ENCODE measurements around the gene SMC6. TPM values are rescaled to one million over a fixed set of nuclear protein-coding genes. Genes with fewer than 3 reads are reported as not detected.

The SMC6 gene
- polyA plus RNA-seq, 1 donor (not counting 4 experiments of a cell fraction or from before 2014, with no cell fraction given) = 24.4 TPM

DNA sequence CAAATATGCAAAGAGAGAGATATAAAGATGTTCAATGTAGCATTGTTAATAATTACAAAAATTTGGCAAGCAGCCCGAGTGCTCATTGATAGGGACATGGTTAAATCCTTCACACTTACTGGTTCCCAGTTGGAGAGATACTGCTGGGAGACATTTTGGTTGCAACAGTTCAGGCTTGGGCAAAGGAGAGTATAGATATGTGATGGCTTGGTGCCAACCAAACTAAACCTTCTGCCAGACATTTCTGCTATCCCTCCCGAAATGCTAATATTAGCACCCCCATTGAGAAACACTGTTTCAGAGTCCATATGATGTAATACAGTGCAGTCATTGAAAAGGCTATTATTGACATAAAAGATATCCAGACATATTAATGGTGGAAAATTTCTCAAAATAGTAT lies 11.8 kb upstream of the SMC6 start:
- H3K4me2 ChIP-seq (ENCODE audit: control insufficient read depth, extremely low read depth, insufficient read depth, low read depth, low read length) = no peak overlapping the region
- H3K27ac ChIP-seq (ENCODE audit: control insufficient read depth, insufficient read depth, low read length) = no peak overlapping the region
- no peak for TF ChIP-seq EZH2 (IDR thresholded peaks at IDR 0.05; ENCODE audit: low read length)
- TF ChIP-seq, protein P1, sequence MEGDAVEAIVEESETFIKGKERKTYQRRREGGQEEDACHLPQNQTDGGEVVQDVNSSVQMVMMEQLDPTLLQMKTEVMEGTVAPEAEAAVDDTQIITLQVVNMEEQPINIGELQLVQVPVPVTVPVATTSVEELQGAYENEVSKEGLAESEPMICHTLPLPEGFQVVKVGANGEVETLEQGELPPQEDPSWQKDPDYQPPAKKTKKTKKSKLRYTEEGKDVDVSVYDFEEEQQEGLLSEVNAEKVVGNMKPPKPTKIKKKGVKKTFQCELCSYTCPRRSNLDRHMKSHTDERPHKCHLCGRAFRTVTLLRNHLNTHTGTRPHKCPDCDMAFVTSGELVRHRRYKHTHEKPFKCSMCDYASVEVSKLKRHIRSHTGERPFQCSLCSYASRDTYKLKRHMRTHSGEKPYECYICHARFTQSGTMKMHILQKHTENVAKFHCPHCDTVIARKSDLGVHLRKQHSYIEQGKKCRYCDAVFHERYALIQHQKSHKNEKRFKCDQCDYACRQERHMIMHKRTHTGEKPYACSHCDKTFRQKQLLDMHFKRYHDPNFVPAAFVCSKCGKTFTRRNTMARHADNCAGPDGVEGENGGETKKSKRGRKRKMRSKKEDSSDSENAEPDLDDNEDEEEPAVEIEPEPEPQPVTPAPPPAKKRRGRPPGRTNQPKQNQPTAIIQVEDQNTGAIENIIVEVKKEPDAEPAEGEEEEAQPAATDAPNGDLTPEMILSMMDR (optimal IDR thresholded peaks at IDR 0.05 in 1 of 3, IDR thresholded peaks at IDR 0.05 in 1 of 3, conservative IDR thresholded peaks at IDR 0.05 in 1 of 3; ENCODE audit: extremely low read depth in 1 of 3, insufficient read depth in 2 of 3, low read length in 3 of 3) = no peak
- H4K20me1 ChIP-seq (ENCODE audit: control insufficient read depth, extremely low read depth, insufficient read depth, low read length) = no peaks in the 10 kb centered on the region
- H3K79me2 ChIP-seq (ENCODE audit: control insufficient read depth, insufficient read depth, low read length) = peaks cover 3% of the 10 kb centered on the region
- dilution Hi-C loops (cut with MboI; ENCODE audit: extremely low pct_ligation_motif_present, low sequenced_read_pairs) = no loop called here
- H3K36me3 ChIP-seq (ENCODE audit: control insufficient read depth in 2 of 2, extremely low read depth in 1 of 2, insufficient read depth in 2 of 2, low read length in 2 of 2) = peaks cover 2 to 12% of the 10 kb centered on the region in 2 experiments
- FAIRE-seq = no peak
- no peak for DNase-seq (ENCODE audit: low read depth, low spot score)
- no peak overlapping the region for H3K4me3 ChIP-seq (ENCODE audit: control insufficient read depth in 2 of 3, extremely low read depth in 1 of 3, insufficient read depth in 2 of 3, low read depth in 1 of 3, low read length in 3 of 3)
- no peaks in the 10 kb centered on the region for H3K9me1 ChIP-seq (ENCODE audit: control insufficient read depth, extremely low read depth, insufficient read depth, low read length)
- no peaks in the 10 kb centered on the region for H3K4me1 ChIP-seq (ENCODE audit: control insufficient read depth, extremely low read depth, insufficient read depth, low read length)
- H2AFZ ChIP-seq (ENCODE audit: control insufficient read depth, low read length) = no peak overlapping the region
- H3K9ac ChIP-seq (ENCODE audit: control insufficient read depth, extremely low read depth, insufficient read depth, low read length) = no peak overlapping the region
- H3K9me3 ChIP-seq (ENCODE audit: control insufficient read depth, low read depth, low read length) = no peaks in the 10 kb centered on the region
- H3K27me3 ChIP-seq (ENCODE audit: control insufficient read depth, extremely low read depth, insufficient read depth, low read length) = no peaks in the 10 kb centered on the region

- no peak overlapping the region for H3K9ac ChIP-seq (ENCODE audit: control insufficient read depth, extremely low read depth, insufficient read depth, low read length)
- FAIRE-seq = no peak
- no peak overlapping the region for H3K4me2 ChIP-seq (ENCODE audit: control insufficient read depth, extremely low read depth, insufficient read depth, low read depth, low read length)
- H2AFZ ChIP-seq (ENCODE audit: control insufficient read depth, low read length) = no peak overlapping the region
- no peaks in the 10 kb centered on the region for H3K4me1 ChIP-seq (ENCODE audit: control insufficient read depth, extremely low read depth, insufficient read depth, low read length)
- H3K27me3 ChIP-seq (ENCODE audit: control insufficient read depth, extremely low read depth, insufficient read depth, low read length) = no peaks in the 10 kb centered on the region
- DNase-seq (ENCODE audit: low read depth, low spot score) = no peak
- no peak overlapping the region for H3K27ac ChIP-seq (ENCODE audit: control insufficient read depth, insufficient read depth, low read length)
- dilution Hi-C loops (cut with MboI; ENCODE audit: extremely low pct_ligation_motif_present, low sequenced_read_pairs) = no loop called here
- TF ChIP-seq, protein P1 (optimal IDR thresholded peaks at IDR 0.05 in 1 of 3, IDR thresholded peaks at IDR 0.05 in 1 of 3, conservative IDR thresholded peaks at IDR 0.05 in 1 of 3; ENCODE audit: extremely low read depth in 1 of 3, insufficient read depth in 2 of 3, low read length in 3 of 3) = no peak
- no peak for TF ChIP-seq EZH2 (IDR thresholded peaks at IDR 0.05; ENCODE audit: low read length)
- H3K4me3 ChIP-seq (ENCODE audit: control insufficient read depth in 2 of 3, extremely low read depth in 1 of 3, insufficient read depth in 2 of 3, low read depth in 1 of 3, low read length in 3 of 3) = no peak overlapping the region
- no peaks in the 10 kb centered on the region for H3K9me3 ChIP-seq (ENCODE audit: control insufficient read depth, low read depth, low read length)
- H3K36me3 ChIP-seq (ENCODE audit: control insufficient read depth in 2 of 2, extremely low read depth in 1 of 2, insufficient read depth in 2 of 2, low read length in 2 of 2) = peaks cover 2 to 12% of the 10 kb centered on the region in 2 experiments
- H3K79me2 ChIP-seq (ENCODE audit: control insufficient read depth, insufficient read depth, low read length) = peaks cover 19% of the 10 kb centered on the region
- H4K20me1 ChIP-seq (ENCODE audit: control insufficient read depth, extremely low read depth, insufficient read depth, low read length) = no peaks in the 10 kb centered on the region
- no peaks in the 10 kb centered on the region for H3K9me1 ChIP-seq (ENCODE audit: control insufficient read depth, extremely low read depth, insufficient read depth, low read length)
These were observed 10.2 kb upstream of the SMC6 start for GRCh38 chr2:17763641-17764333.
